GM12864 (cell line): Measurements from ENCODE around the gene KIAA0930.

ENCODE experiments used
- DNase-seq: peaks from one replicate; pipeline ENCODE4 v3.0.0-alpha.2; 2011; ENCODE audit warnings: low read depth
- H3K4me3 ChIP-seq: 2 replicates; pipeline ENCODE4 v1.5.1; 2011; ENCODE audit warnings: mild to moderate bottlenecking, low read depth, low read length, control low read depth
- CTCF ChIP-seq: IDR thresholded peaks from 2 replicates; pipeline ENCODE4 v1.5.1; 2011; ENCODE audit warnings: low read depth, mild to moderate bottlenecking, moderate library complexity, low read length, control low read depth, inconsistent platforms; ENCODE audit errors: missing control alignments

KIAA0930 gene

DNA sequence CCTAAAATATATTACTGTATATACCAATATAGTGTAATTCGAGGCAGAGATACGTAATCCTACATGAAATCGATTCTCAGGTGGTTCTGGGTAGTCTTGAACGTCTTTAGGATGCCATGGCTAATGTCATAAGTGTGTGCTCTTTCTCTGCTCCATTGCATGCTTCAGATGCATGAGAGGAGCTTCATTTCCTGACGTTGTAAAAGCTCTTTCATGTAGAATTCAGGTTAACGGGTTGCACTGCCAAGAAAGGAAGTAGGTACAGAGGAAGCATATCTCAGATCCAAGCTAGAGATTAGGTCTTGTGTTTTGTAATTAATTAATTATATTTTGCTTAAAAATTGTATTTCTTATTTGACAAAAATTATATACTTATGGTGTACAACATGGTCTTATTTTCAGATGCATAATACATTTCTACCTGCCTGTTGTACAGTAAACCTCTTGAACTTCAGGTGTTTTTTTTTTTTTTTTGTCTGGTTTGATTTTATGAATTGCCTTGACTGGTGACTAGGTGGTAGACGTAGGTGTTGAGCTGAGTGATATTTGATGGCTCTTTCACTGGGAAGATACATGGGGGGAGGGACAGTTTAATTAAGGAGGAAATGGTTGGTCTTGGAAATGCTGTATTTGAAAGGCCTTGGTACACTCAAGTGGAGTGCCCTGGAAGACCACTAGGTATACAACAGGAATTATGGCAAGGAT lies 67.7 kb downstream of the KIAA0930 start:
- H3K4me3 ChIP-seq = no peak overlapping the region
- no peak for TF ChIP-seq CTCF
- DNase-seq = no peak

DNA sequence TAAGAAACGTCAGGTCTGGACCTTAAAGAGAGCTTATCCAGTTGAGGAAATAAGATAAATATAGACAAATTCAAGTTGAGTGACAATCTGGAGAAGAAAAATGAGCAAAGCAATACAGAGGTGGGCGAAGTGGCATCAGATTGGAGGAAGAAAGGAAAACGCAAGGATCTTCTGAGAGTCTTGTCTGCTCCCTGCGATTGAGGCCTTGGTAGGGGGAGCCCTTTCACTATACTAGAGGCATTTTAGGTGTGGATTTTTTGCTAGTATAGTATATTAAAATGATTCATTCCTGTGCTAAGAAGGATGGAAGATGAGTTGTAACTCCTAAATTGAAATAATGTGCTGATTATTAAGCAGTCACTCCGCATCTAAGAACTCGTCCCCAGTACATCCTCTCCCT lies 68.9 kb downstream of the KIAA0930 start:
- TF ChIP-seq CTCF = no peak
- no peak overlapping the region for H3K4me3 ChIP-seq
- no peak for DNase-seq

GRCh38 chr22:45169591-45170466 lies 70.9 kb downstream of the KIAA0930 start:
- no peak for TF ChIP-seq CTCF
- DNase-seq = no peak
- no peak overlapping the region for H3K4me3 ChIP-seq

- no peak overlapping the region for H3K4me3 ChIP-seq
- TF ChIP-seq CTCF = no peak
- no peak for DNase-seq
Measured at GRCh38 chr22:45166932-45167331, 73.8 kb downstream of the KIAA0930 start.

GRCh38 chr22:45164270-45165088 lies 76.2 kb downstream of the KIAA0930 start:
- no peak for DNase-seq
- no peak for TF ChIP-seq CTCF
- H3K4me3 ChIP-seq = peak overlapping the region; percentile 84

GRCh38 chr22:45163451-45164269 lies 77.0 kb downstream of the KIAA0930 start, which contains the start of gene NUP50:
Gene NUP50, plus strand, starts transcription at chr22:45163925. Its CDS starts 4,253 bp downstream, at chr22:45168178.
- H3K4me3 ChIP-seq = peak within 1 kb of the TSS; percentile 84
- TF ChIP-seq CTCF = no peak
- DNase-seq = peak; percentile 86
